ENCODE data around the gene LYSMD2.

Gene LYSMD2

GRCh38 chr15:51751697-51752683 lies 14.5 kb upstream of the LYSMD2 start:
- DNase-seq: no peak

DNA sequence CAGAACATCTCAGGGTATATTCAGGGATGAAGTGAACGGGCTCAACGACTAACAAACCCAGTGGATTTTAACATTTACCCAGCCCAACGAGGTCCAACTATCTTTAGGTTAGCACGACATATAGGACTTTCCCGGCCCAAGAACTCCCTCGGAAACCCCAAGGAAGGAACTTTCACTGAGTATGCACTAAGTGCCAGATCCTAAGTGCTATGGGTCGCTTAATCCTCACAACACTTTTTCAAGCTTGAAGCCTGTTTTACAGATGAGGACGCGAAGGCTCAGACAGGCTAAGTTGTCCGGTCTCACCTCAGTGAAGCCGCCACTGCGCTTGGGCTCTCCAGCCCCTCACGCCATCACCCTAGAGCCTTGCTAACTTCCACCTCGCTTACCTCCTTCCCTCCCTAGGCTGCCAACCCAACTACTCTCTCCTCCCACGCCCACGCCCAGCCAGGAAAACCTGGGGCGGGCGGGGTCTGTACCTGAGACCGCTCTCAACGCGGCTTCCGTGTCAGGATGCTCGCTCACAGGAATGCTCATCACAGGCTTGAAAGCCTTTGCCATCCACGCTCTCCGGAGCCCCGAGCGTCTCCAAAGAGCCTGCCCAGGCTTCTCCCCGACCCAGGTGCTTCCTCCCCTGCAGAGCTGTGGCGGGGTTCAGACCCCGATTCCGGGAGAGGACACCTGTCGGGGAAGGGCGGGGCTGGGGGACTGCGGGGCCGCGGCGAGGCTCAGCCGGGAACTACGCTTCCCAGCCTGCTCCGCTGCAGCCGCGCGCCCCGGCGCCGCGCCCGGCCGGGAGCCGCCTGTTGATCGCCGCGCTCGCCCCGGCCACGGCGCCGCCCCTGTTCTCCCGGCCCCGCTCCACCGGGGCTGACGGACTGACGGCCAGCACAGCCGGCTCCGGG lies 13.6 kb upstream of the LYSMD2 start, which contains the start of gene TMOD2:
TMOD2 (plus strand) TSS at position 806 of the 905 bp plus-strand sequence. CDS start 14,845 bp downstream, outside the sequence.
- DNase-seq: no peak

DNA sequence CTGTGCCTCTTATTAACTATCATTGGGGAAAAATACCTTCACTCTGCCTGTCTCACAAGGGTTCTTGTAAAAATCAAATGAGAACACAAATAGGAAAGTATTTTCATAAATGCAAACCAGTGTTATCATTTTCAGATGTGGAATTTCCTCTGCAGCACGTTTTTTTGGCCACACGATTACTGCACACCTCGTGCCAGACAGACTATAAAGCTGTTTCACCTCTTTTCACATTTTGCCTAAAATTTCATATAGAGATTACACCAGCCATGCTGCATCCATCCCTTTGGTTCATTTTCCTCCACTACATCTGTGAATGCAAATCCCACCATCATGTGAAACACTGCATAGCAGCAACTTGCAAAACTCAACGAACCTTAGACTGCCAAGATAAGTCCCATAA lies 12.7 kb upstream of the LYSMD2 start:
- no peak for DNase-seq

- DNase-seq: no peak
Measured at GRCh38 chr15:51749307-51749706, 11.9 kb upstream of the LYSMD2 start.

DNA sequence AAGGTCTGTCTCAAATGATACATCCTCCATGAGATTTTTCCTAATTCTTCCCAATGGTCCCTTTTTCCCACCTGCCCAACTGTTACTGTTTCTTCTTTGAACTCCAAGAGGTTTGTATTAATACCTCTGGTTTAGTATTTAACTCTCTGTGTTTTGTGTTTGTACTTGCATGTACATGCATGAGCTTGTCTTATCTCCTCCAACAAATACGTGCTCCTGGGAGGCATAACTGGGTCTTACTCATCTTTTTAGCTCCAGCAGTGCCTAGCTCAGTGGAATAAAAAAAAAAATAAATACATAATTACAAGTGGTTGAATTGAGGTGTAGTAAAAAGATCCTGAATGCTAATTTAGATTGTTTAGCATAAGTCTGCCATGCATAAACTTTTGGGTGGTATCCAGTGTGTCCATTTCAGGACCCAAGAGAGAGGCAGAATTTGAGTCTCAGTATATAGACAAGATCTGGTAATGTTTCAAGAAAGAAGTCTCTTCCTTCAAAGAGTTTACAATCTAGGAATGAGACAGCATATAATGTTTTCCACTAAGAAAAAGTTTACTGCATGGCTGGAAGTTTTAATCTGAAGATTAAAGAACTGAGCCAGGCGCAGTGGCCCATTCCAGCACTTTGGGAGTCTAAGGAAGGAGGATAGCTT lies 1.7 kb upstream of the LYSMD2 start:
- DNase-seq: no peak

DNA sequence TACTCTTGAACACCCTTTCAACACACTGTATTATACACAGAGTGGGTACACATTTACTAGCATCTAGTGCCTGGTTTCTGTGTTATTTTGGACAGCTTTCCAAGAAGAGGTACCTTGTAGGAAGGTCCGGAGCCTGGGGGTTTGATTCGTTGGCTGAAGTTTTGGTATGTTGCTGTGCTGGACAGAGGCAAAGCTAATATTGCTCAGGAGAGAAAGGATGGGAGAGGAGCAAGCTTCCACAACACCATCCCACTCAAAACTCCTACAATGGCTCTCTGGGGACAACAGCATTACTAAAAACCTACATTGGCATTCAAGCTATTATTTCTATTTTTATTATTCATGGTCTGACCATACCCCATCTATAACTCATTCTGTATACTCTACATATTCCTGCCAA lies 1.1 kb upstream of the LYSMD2 start:
- DNase-seq: no peak

DNA sequence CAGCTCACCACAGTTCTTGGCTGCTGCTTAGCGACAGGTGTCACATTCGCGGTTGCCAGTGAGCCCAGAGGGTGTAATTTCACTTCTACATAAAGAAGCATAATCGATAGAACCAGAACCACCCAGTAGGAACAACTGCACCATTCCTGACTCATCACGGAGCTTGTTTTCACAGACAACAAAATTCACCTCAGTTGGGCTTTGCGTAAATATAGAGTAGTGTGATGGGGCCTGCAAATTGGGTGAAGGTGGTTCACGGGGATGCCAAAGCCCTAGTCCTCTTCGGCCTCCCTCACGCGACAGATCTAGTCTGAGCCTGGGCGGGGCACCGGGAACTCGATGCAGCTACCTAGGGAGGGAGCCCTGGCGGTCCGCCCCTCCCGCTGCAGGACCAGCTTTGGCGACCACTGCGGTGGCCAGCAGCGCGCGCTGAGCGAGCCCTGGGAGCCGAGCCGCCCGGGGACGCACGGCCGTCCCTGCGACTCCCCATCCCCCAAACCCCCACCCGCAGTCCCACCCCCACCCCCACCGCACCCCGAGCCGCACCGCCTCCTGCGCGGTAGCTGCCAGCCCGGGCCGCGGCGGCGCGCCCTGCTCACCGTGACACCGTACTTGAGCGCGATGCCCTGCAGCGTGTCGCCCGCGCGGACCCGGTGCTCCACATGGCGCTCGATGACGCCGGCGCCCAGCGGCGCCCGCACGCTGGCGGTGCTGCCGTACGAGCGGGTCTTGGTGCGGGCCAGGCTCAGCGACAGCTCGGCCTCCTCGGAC lies 519 bp downstream of the LYSMD2 start:
- DNase-seq: no peak

GRCh38 chr15:51736069-51736468 lies 1.4 kb downstream of the LYSMD2 start:
- no peak for DNase-seq

- DNase-seq: no peak
Measured at GRCh38 chr15:51735228-51736010, 2.0 kb downstream of the LYSMD2 start.

GRCh38 chr15:51732646-51733045 lies 4.8 kb downstream of the LYSMD2 start:
- no peak for DNase-seq

GRCh38 chr15:51731549-51732267 lies 5.7 kb downstream of the LYSMD2 start:
- no peak for DNase-seq

DNA sequence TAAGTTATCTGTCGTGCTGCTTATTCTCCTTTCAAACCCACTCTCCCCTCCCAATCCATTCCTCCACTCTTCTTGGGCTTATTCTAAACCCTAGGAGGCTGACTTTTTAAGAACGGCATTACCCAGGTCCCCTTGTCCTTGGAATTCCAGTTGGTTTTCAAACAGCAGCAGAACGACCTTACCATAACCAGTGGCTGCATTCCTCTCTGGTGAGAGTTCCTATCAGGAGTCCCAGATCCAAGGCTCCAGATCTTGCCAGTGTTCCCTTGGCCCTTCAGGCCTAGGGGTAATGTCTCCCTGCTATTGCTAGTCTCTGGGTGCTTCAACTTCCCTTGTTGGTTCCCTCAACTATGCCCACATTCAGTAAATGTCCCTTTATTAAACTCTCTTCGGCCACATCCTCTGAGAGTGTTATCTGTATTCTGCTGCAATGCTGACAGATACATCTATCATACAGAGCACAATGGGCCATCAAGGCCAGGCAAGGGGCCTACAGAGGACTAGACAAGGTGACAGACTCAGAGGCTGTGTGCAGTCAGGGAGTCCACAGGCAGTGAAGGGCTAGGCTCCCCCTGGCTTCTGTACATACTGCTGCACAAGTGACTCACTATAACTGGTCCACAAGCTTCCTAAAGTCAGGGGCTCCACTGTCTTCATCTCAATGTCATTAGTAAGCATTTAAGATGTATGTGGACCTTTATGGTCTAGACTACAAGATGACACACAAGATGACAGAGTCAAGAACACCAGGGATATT lies 10.1 kb downstream of the LYSMD2 start:
- no peak for DNase-seq

- no peak for DNase-seq
Measured at GRCh38 chr15:51726302-51727073, 11.0 kb downstream of the LYSMD2 start.

- no peak for DNase-seq
Measured at GRCh38 chr15:51724673-51725072, 12.8 kb downstream of the LYSMD2 start.

DNA sequence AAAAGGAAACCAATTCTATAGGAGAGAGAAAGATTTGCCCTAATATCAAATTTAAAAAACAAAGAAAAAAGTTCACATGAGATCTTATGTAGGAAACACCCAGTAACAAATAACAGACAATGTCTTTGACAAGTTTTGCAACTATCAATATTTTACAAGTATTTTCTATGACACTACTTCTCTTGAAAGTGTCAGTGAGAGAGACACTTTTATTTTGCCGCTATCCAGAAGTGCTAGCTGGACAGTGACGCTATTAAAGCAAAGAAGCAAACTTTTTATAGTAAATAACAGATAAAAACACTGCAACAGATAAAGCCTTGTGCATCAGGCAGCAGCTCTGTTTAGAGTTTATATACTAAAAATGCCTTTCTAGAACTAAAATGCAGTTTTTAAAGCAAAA lies 13.3 kb downstream of the LYSMD2 start:
- no peak for DNase-seq

DNA sequence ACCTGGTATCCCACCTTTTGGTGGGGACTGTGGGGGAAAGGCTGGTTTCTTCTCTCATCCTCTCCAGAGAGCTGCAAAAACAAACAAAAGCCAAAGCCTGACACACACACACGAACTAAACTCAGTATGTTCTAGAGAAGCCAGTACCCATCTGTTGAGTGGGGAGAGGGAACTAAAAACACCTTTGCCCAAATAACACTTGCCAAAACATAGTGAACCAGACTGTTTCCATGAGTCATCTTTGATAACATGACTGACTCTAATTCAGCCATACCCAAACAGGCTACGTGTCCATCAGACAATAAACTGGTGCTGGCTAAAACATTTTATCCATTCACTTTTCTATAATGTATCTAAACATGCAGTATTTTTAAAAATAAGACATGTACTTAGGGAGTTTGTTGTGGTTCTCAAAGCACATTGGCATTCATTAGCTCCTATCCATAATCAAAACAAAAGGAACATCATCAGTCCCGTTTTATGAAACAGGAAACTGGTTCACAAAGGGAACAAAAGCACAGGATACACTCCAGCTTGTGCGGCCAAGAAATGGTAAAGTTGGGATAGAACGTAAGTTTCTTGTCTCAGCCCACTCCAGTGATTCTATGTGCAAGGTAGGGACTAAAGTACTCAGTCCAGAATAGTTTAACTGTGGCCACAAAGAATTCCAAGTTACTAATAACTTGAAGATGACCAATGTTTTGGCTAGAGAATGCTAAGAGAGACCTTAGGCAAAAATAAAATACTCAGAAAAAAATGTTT lies 16.1 kb downstream of the LYSMD2 start:
- DNase-seq: no peak

- DNase-seq: no peak
Measured at GRCh38 chr15:51720201-51720995, 17.1 kb downstream of the LYSMD2 start.
